WERI-Rb-1 (cell line): Measurements from ENCODE around the gene NPBWR2.
"Not testable (repeated sequence)": the region's sequence is repeated elsewhere in the genome, so short reads cannot be mapped to it uniquely, and the experiment has no call there.

Experiments
- DNase-seq: peaks from one replicate; pipeline ENCODE4 v3.0.0-alpha.2; 2020
- H3K27ac ChIP-seq: fragments of 250-450 bp; sonication (Bioruptor Pico); 2 replicates; pipeline ENCODE4 v1.5.1; 2020; ENCODE audit warnings: mild to moderate bottlenecking, moderate library complexity
- H3K27me3 ChIP-seq: fragments of 250-450 bp; sonication (Bioruptor Pico); 2 replicates; pipeline ENCODE4 v1.5.1; 2021; ENCODE audit warnings: mild to moderate bottlenecking, low read depth, moderate library complexity; ENCODE audit not compliant: insufficient read depth, severe bottlenecking
- H3K36me3 ChIP-seq: fragments of 250-450 bp; sonication (Bioruptor Pico); 2 replicates; pipeline ENCODE4 v1.5.1; 2020; ENCODE audit warnings: mild to moderate bottlenecking, moderate library complexity
- H3K4me3 ChIP-seq: 2 replicates; pipeline ENCODE4 v1.5.1; 2011; ENCODE audit warnings: low read depth, mild to moderate bottlenecking, control low read depth, low read length
- H3K9me3 ChIP-seq: fragments of 250-450 bp; sonication (Bioruptor Pico); 2 replicates; pipeline ENCODE4 v1.5.1; 2021; ENCODE audit warnings: mild to moderate bottlenecking, moderate library complexity; ENCODE audit not compliant: severe bottlenecking
- CTCF ChIP-seq: IDR thresholded peaks from 2 replicates; pipeline ENCODE4 v1.5.1; 2011; ENCODE audit warnings: low read depth, mild to moderate bottlenecking, control low read depth, inconsistent platforms, low read length

The NPBWR2 gene

GRCh38 chr20:64090165-64090564, 17.2 kb downstream of the NPBWR2 start:
- no peak for DNase-seq
- Histone ChIP-seq H3K4me3 (no peak overlapping the region), H3K27me3 (no peaks in the 10 kb centered on the region), H3K9me3 (no peaks in the 10 kb centered on the region), H3K27ac (no peak overlapping the region), H3K36me3 (no peaks in the 10 kb centered on the region)
- TF ChIP-seq CTCF: no peak

- not testable (repeated sequence) for H3K27me3 ChIP-seq, H3K36me3 ChIP-seq, H3K4me3 ChIP-seq, H3K9me3 ChIP-seq, H3K27ac ChIP-seq, DNase-seq
These were observed 18.8 kb downstream of the NPBWR2 start for GRCh38 chr20:64088586-64088985.

GRCh38 chr20:64087226-64087825, 20.0 kb downstream of the NPBWR2 start:
- not testable (repeated sequence) for DNase-seq, H3K4me3 ChIP-seq, H3K36me3 ChIP-seq, H3K27ac ChIP-seq, H3K27me3 ChIP-seq, H3K9me3 ChIP-seq

- Histone ChIP-seq H3K27ac (no peak overlapping the region), H3K36me3 (no peaks in the 10 kb centered on the region), H3K9me3 (no peaks in the 10 kb centered on the region), H3K4me3 (no peak overlapping the region), H3K27me3 (no peaks in the 10 kb centered on the region)
- DNase-seq: no peak
- TF ChIP-seq CTCF: no peak
These were observed 20.6 kb downstream of the NPBWR2 start for GRCh38 chr20:64086801-64087200.

GRCh38 chr20:64084685-64085152, 22.6 kb downstream of the NPBWR2 start:
- Histone ChIP-seq H3K36me3 (no peaks in the 10 kb centered on the region), H3K4me3 (no peak overlapping the region), H3K27ac (no peak overlapping the region), H3K9me3 (no peaks in the 10 kb centered on the region), H3K27me3 (no peaks in the 10 kb centered on the region)
- DNase-seq: no peak
- no peak for TF ChIP-seq CTCF

GRCh38 chr20:64083804-64084684, 23.3 kb downstream of the NPBWR2 start, which contains the start of gene LKAAEAR1:
LKAAEAR1 (minus strand) TSS chr20:64084398; CDS start chr20:64084219, 179 bp downstream.
- DNase-seq: no peak

More at GRCh38 chr20:64083804-64084684, 23.3 kb downstream of the NPBWR2 start, which contains the start of gene LKAAEAR1:
- H3K27ac ChIP-seq: no peak within 1 kb of the TSS
- no peaks in the 10 kb centered on the region for H3K36me3 ChIP-seq
- H3K9me3 ChIP-seq: no peaks in the 10 kb centered on the region
- peak within 1 kb of the TSS; percentile 44 for H3K4me3 ChIP-seq
- H3K27me3 ChIP-seq: no peaks in the 10 kb centered on the region
- no peak for TF ChIP-seq CTCF
